Liver (tissue), 9 donors: ENCODE data around the gene COQ8B. TPM values are rescaled to one million over a fixed set of nuclear protein-coding genes. Genes with fewer than 3 reads are reported as not detected.

Experiments used
- DNase-seq: peaks from one replicate; pipeline ENCODE4 v3.0.0-alpha.2; 2017; ENCODE audit warnings: low spot score
- H3K27ac ChIP-seq, 2 donors: one replicate each; pipeline ENCODE4 v1.7.0; 2013; ENCODE audit warnings: inconsistent platforms in 2 of 2, low read length in 2 of 2, control low read depth in 1 of 2, low read depth in 1 of 2, mild to moderate bottlenecking in 1 of 2
- H3K27me3 ChIP-seq, 4 donors: one replicate each; pipeline versions ENCODE4 v1.6.1 to v1.7.0; 2013; ENCODE audit warnings: low read length in 3 of 4, inconsistent platforms in 1 of 4, mild to moderate bottlenecking in 1 of 4, moderate library complexity in 1 of 4; ENCODE audit not compliant: control insufficient read depth in 4 of 4, insufficient read depth in 4 of 4
- H3K36me3 ChIP-seq, 4 donors: one replicate each; pipeline versions ENCODE4 v1.6.1 to v1.7.0; 2013; ENCODE audit warnings: low read length in 3 of 4, mild to moderate bottlenecking in 3 of 4, low read depth in 1 of 4, moderate library complexity in 1 of 4; ENCODE audit not compliant: control insufficient read depth in 4 of 4, insufficient read depth in 3 of 4
- H3K4me1 ChIP-seq, 4 donors: one replicate each; pipeline versions ENCODE4 v1.6.1 to v1.7.0; 2013; ENCODE audit warnings: low read length in 3 of 4, mild to moderate bottlenecking in 3 of 4, moderate library complexity in 1 of 4; ENCODE audit not compliant: control insufficient read depth in 4 of 4, insufficient read depth in 4 of 4
- H3K4me3 ChIP-seq, 3 donors: one replicate each; pipeline versions ENCODE4 v1.6.1 to v1.7.0; 2013; ENCODE audit warnings: low read length in 3 of 3, control low read depth in 1 of 3, low read depth in 1 of 3, mild to moderate bottlenecking in 1 of 3
- H3K9ac ChIP-seq, 2 donors: one replicate each; pipeline ENCODE4 v1.7.0; 2013; ENCODE audit warnings: low read length in 2 of 2, mild to moderate bottlenecking in 2 of 2, moderate library complexity in 2 of 2, control low read depth in 1 of 2, low read depth in 1 of 2
- H3K9me3 ChIP-seq, 4 donors: one replicate each; pipeline versions ENCODE4 v1.6.1 to v1.7.0; 2013; ENCODE audit warnings: low read length in 3 of 4; ENCODE audit not compliant: control insufficient read depth in 4 of 4
- FOXA1 ChIP-seq: IDR thresholded peaks from 2 replicates; pipeline ENCODE4 v1.6.1; 2016; ENCODE audit warnings: antibody characterized with exemption
- GABPA ChIP-seq, 2 donors: IDR thresholded peaks in 1 of 2; conservative IDR thresholded peaks in 1 of 2; 2 replicates each; pipeline ENCODE4 v1.6.1; 2016; ENCODE audit warnings: antibody characterized with exemption in 2 of 2, mild to moderate bottlenecking in 1 of 2, moderate library complexity in 1 of 2
- HNF4A ChIP-seq, 2 donors: conservative IDR thresholded peaks; 2 replicates each; pipeline ENCODE4 v1.6.1; 2016; ENCODE audit warnings: antibody characterized with exemption in 2 of 2, mild to moderate bottlenecking in 2 of 2
- HNF4G ChIP-seq: IDR thresholded peaks from 2 replicates; pipeline ENCODE4 v1.6.1; 2016; ENCODE audit warnings: antibody characterized with exemption
- JUND ChIP-seq, 2 donors: IDR thresholded peaks; 2 replicates each; pipeline ENCODE4 v1.6.1; 2016; ENCODE audit warnings: antibody characterized with exemption in 2 of 2
- NR2F2 ChIP-seq: IDR thresholded peaks from 2 replicates; pipeline ENCODE4 v1.6.1; 2016; ENCODE audit warnings: antibody characterized with exemption
- RAD21 ChIP-seq, 2 donors: IDR thresholded peaks; 2 replicates each; pipeline ENCODE4 v1.6.1; 2016; ENCODE audit warnings: antibody characterized with exemption in 2 of 2, mild to moderate bottlenecking in 2 of 2
- RXRA ChIP-seq, 2 donors: IDR thresholded peaks; 2 replicates each; pipeline ENCODE4 v1.6.1; 2017 to 2018; ENCODE audit warnings: antibody characterized with exemption in 2 of 2, mild to moderate bottlenecking in 1 of 2
- SP1 ChIP-seq: IDR thresholded peaks from 2 replicates; pipeline ENCODE4 v1.6.1; 2018; ENCODE audit warnings: antibody characterized with exemption, mild to moderate bottlenecking
- TAF1 ChIP-seq: conservative IDR thresholded peaks from 2 replicates; pipeline ENCODE4 v1.6.1; 2016; ENCODE audit warnings: antibody characterized with exemption, mild to moderate bottlenecking
- YY1 ChIP-seq: IDR thresholded peaks from 2 replicates; pipeline ENCODE4 v1.6.1; 2016; ENCODE audit warnings: antibody characterized with exemption, mild to moderate bottlenecking
- WGBS: extraction: QIAGEN DNeasy Blood & Tissue Kit; methylation state at CpG from one replicate; pipeline ENCODE4 v1.1.7; 2013; 5-methylcytosine and 5-hydroxymethylcytosine counted together
- polyA plus RNA-seq, 2 donors: library from polyadenylated mRNA; stranded (reverse) in 1 of 2; unstranded in 1 of 2; fragments of 200-250 nt in 1 of 2; fragments of >200 nt in 1 of 2; fragmentation: Nextera tagmentation in 1 of 2; extraction: Ambion mirVana in 1 of 2; gene quantifications; one replicate each; pipeline versions ENCODE4 v1.2.1 to v1.2.3, GENCODE V29; 2013 to 2015
- total RNA-seq, 2 donors: library from RNA; depleted of rRNA; stranded (reverse); fragments of >200 nt; gene quantifications; one replicate each; pipeline ENCODE4 v1.2.3, GENCODE V29; 2014
- TF ChIP-seq, protein P1 (sequence below): IDR thresholded peaks from 2 replicates; pipeline ENCODE4 v1.6.1; 2016; ENCODE audit warnings: antibody characterized with exemption
- TF ChIP-seq, protein P2 (sequence below): IDR thresholded peaks from 2 replicates; pipeline ENCODE4 v1.6.1; 2016; ENCODE audit warnings: antibody characterized with exemption, mild to moderate bottlenecking
- TF ChIP-seq, protein P3 (sequence below): IDR thresholded peaks from 2 replicates; pipeline ENCODE4 v1.6.1; 2016; ENCODE audit warnings: antibody characterized with exemption
- TF ChIP-seq, protein P4 (sequence below): IDR thresholded peaks from 2 replicates; pipeline ENCODE4 v1.6.1; 2016; ENCODE audit warnings: antibody characterized with exemption
- TF ChIP-seq, protein P5 (sequence below): fragments of 150-350 bp; IDR thresholded peaks from 2 replicates; pipeline ENCODE4 v1.5.1; 2017; ENCODE audit warnings: improper control_type of control experiment, low read depth, low read length; ENCODE audit not compliant: missing input control
- donor health status: healthy.
- donor health status: healthy.
- donor health status: healthy.
- donor health status: healthy.
- donor health status: healthy.

The COQ8B gene
- total and polyA plus RNA-seq, 4 donors, result 6.4 to 30.6 (median 19.9) TPM

DNA sequence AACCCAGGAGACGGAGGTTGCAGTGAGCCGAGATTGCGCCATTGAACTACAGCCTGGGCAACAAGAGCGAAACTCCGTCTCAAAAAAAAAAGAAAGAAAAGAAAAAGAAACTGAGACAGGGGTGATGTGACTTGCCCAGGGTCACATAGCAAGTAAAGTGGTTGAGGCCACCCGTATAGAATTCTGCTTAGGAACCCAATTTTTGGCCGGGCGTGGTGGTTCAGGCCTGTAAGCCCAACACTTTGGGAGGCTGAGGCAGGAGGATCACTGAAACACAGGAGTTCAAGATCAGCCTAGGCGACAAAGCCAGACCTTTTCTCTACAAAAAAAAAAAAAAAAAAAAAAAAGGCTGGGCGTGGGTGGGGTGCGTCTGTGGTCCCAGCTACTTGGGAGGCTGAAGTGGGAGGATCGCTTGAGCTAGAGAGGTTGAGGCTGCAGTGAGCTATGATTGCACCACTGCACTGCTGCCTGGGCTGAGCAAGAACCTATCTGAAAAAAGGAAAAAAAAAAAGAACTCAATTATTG lies 35.6 kb upstream of the COQ8B start:
- no peaks in the 10 kb centered on the region for H3K27me3 ChIP-seq
- H3K4me3 ChIP-seq, result peak overlapping the region; percentile 65 to 99 (median 87)
- peaks cover 0 to 8% (median 2%) of the 10 kb centered on the region in 4 donors for H3K36me3 ChIP-seq
- no peak for TF ChIP-seq JUND (IDR thresholded peaks at IDR 0.05)
- TF ChIP-seq YY1, result no peak
- TF ChIP-seq, protein P1, sequence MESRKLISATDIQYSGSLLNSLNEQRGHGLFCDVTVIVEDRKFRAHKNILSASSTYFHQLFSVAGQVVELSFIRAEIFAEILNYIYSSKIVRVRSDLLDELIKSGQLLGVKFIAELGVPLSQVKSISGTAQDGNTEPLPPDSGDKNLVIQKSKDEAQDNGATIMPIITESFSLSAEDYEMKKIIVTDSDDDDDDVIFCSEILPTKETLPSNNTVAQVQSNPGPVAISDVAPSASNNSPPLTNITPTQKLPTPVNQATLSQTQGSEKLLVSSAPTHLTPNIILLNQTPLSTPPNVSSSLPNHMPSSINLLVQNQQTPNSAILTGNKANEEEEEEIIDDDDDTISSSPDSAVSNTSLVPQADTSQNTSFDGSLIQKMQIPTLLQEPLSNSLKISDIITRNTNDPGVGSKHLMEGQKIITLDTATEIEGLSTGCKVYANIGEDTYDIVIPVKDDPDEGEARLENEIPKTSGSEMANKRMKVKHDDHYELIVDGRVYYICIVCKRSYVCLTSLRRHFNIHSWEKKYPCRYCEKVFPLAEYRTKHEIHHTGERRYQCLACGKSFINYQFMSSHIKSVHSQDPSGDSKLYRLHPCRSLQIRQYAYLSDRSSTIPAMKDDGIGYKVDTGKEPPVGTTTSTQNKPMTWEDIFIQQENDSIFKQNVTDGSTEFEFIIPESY, result no peak
- no peak for TF ChIP-seq TAF1
- TF ChIP-seq, protein P2, sequence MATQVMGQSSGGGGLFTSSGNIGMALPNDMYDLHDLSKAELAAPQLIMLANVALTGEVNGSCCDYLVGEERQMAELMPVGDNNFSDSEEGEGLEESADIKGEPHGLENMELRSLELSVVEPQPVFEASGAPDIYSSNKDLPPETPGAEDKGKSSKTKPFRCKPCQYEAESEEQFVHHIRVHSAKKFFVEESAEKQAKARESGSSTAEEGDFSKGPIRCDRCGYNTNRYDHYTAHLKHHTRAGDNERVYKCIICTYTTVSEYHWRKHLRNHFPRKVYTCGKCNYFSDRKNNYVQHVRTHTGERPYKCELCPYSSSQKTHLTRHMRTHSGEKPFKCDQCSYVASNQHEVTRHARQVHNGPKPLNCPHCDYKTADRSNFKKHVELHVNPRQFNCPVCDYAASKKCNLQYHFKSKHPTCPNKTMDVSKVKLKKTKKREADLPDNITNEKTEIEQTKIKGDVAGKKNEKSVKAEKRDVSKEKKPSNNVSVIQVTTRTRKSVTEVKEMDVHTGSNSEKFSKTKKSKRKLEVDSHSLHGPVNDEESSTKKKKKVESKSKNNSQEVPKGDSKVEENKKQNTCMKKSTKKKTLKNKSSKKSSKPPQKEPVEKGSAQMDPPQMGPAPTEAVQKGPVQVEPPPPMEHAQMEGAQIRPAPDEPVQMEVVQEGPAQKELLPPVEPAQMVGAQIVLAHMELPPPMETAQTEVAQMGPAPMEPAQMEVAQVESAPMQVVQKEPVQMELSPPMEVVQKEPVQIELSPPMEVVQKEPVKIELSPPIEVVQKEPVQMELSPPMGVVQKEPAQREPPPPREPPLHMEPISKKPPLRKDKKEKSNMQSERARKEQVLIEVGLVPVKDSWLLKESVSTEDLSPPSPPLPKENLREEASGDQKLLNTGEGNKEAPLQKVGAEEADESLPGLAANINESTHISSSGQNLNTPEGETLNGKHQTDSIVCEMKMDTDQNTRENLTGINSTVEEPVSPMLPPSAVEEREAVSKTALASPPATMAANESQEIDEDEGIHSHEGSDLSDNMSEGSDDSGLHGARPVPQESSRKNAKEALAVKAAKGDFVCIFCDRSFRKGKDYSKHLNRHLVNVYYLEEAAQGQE, result no peak
- TF ChIP-seq HNF4G, result no peak
- TF ChIP-seq RXRA (IDR thresholded peaks at IDR 0.05), result no peak
- TF ChIP-seq SP1, result no peak
- no peak for TF ChIP-seq HNF4A (conservative IDR thresholded peaks at IDR 0.05)
- TF ChIP-seq NR2F2, result no peak
- TF ChIP-seq GABPA (IDR thresholded peaks at IDR 0.05 in 1 of 2, conservative IDR thresholded peaks at IDR 0.05 in 1 of 2), result no peak
- no peak for TF ChIP-seq RAD21 (IDR thresholded peaks at IDR 0.05)
- TF ChIP-seq, protein P3, sequence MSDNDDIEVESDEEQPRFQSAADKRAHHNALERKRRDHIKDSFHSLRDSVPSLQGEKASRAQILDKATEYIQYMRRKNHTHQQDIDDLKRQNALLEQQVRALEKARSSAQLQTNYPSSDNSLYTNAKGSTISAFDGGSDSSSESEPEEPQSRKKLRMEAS, result no peak
- TF ChIP-seq, protein P4, sequence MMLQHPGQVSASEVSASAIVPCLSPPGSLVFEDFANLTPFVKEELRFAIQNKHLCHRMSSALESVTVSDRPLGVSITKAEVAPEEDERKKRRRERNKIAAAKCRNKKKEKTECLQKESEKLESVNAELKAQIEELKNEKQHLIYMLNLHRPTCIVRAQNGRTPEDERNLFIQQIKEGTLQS, result no peak
- TF ChIP-seq FOXA1, result no peak
- peaks cover 7 to 49% (median 35%) of the 10 kb centered on the region in 4 donors for H3K4me1 ChIP-seq
- WGBS, result 62% methylated on average over 12 of the region's 12 CpGs
- no peaks in the 10 kb centered on the region for H3K9me3 ChIP-seq
- peak overlapping the region in 1 of 2 donors; percentile 11 for H3K9ac ChIP-seq
- DNase-seq, result no peak
- no peak overlapping the region for H3K27ac ChIP-seq

DNA sequence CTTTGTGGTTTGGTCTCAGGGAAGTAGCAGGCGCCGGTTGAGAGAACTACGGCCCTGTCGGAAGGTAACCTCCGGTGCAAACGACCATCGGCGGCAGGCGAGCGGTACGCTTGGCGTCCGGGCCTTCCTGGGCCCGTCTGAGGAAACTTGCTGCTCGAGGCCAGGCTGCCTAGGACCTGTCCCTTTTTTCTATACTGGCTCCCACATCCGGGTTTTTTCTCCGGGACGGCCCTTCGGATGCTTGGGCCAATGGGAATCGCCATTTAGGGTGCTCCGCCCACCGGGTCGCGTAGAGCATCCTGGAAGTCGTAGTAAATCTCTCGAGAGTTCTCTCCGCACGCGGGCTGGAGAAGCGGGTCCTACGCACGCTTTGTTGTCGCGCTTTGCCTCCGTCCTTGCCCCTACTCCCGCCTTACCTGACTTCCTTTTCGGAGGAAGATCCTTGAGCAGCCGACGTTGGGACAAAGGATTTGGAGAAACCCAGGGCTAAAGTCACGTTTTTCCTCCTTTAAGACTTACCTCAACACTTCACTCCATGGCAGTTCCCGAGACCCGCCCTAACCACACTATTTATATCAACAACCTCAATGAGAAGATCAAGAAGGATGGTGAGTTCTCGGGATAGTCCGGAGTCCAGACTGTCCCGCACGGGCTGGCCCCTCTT lies 34.3 kb upstream of the COQ8B start, which contains the start of gene SNRPA:
TSS of gene SNRPA (plus strand) at position 330 of the 664 bp plus-strand sequence. CDS start at position 536, 206 bp downstream.
- Histone ChIP-seq H3K9ac (peak within 1 kb of the TSS; percentile 79), H3K4me1 (peaks cover 7 to 42% (median 33%) of the 10 kb centered on the region in 4 donors), H3K27me3 (no peaks in the 10 kb centered on the region), H3K4me3 (peak within 1 kb of the TSS; percentile 65 to 99 (median 87)), H3K36me3 (peaks cover 0 to under 1% (median 0%) of the 10 kb centered on the region in 4 donors), H3K27ac (peak within 1 kb of the TSS; percentile 85), H3K9me3 (no peaks in the 10 kb centered on the region)
- under 1% methylated on average over 46 of the region's 46 CpGs for WGBS
- peak; percentile 96 for DNase-seq
- no peak for TF ChIP-seq RXRA (IDR thresholded peaks at IDR 0.05)
- TF ChIP-seq RAD21 (IDR thresholded peaks at IDR 0.05), result no peak
- peak; percentile 15 for TF ChIP-seq SP1
- TF ChIP-seq HNF4A (conservative IDR thresholded peaks at IDR 0.05), result no peak
- TF ChIP-seq, protein P3, result peak; percentile 71
- TF ChIP-seq, protein P4, result no peak
- TF ChIP-seq YY1, result no peak
- no peak for TF ChIP-seq NR2F2
- TF ChIP-seq FOXA1, result no peak
- peak in 1 of 2 donors; percentile 26 for TF ChIP-seq GABPA (IDR thresholded peaks at IDR 0.05 in 1 of 2, conservative IDR thresholded peaks at IDR 0.05 in 1 of 2)
- TF ChIP-seq, protein P2, result no peak
- TF ChIP-seq, protein P5, sequence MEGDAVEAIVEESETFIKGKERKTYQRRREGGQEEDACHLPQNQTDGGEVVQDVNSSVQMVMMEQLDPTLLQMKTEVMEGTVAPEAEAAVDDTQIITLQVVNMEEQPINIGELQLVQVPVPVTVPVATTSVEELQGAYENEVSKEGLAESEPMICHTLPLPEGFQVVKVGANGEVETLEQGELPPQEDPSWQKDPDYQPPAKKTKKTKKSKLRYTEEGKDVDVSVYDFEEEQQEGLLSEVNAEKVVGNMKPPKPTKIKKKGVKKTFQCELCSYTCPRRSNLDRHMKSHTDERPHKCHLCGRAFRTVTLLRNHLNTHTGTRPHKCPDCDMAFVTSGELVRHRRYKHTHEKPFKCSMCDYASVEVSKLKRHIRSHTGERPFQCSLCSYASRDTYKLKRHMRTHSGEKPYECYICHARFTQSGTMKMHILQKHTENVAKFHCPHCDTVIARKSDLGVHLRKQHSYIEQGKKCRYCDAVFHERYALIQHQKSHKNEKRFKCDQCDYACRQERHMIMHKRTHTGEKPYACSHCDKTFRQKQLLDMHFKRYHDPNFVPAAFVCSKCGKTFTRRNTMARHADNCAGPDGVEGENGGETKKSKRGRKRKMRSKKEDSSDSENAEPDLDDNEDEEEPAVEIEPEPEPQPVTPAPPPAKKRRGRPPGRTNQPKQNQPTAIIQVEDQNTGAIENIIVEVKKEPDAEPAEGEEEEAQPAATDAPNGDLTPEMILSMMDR, result no peak
